ENCODE measurements around the gene CTNNA1.

CTNNA1 gene

GRCh38 chr5:138972836-138973235 lies 219.6 kb downstream of the CTNNA1 start:
- DNase-seq: no peak

GRCh38 chr5:138974227-138975063 lies 221.2 kb downstream of the CTNNA1 start:
- no peak for DNase-seq

GRCh38 chr5:138975098-138975847 lies 222.0 kb downstream of the CTNNA1 start:
- no peak for DNase-seq

- DNase-seq: no peak
These were observed 224.9 kb downstream of the CTNNA1 start for GRCh38 chr5:138978080-138978479.

GRCh38 chr5:138978581-138978980 lies 225.4 kb downstream of the CTNNA1 start:
- no peak for DNase-seq

GRCh38 chr5:138979684-138980280 lies 226.6 kb downstream of the CTNNA1 start:
- no peak for DNase-seq

GRCh38 chr5:138980441-138980840 lies 227.2 kb downstream of the CTNNA1 start:
- DNase-seq: no peak

GRCh38 chr5:138981131-138981530 lies 227.9 kb downstream of the CTNNA1 start:
- DNase-seq: no peak

- DNase-seq: no peak
These were observed 228.4 kb downstream of the CTNNA1 start for GRCh38 chr5:138981586-138981985.

GRCh38 chr5:138983984-138984383 lies 230.8 kb downstream of the CTNNA1 start:
- no peak for DNase-seq
